ENCODE measurements around the gene THY1. TPM values are rescaled to one million over a fixed set of nuclear protein-coding genes. Genes with fewer than 3 reads are reported as not detected.

Gene THY1
- total and polyA plus RNA-seq, 4 donors, result 10.2 to 80.9 (median 15.9) TPM

DNA sequence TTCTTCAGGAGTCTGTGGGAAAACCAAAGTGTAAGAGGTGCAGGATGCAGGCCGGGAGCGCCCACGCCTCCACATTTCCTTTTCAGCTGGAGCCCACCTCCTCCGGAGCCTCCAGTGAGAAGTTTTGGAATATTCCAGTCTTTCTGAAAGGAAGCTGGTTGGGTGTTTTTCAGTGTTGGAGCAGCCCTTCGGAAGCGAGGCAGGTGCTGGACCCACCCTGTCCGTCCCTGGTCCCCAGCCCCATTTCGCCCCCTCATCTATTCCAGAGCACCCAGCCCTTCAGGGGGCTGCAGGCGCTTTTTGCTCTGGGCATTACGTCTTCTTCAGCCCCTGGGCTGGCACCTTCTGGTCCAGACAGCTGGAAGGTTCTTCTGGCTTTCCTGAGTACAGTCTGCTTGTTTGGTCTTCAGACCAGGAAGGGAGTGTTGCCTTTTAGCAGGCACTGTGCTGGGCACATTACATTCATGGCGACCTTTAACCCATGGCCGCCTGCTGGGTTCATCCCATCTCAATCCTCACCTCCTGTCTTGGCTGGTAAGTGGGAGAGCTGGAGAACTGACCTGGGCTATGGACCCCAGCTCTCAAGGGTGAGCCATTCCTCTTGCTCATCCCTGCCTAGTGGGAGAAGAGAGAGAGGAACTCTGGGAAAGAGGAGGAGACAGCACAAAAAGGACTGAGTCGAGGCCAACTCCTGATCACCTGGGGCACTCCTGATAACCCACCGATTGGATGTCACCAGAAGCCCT is 710 bp upstream of the THY1 start:
- no peaks in the 10 kb centered on the region for H3K27me3 ChIP-seq (ENCODE audit: control insufficient read depth in 1 of 2, insufficient read depth in 2 of 2, low read length in 1 of 2)
- intact Hi-C loops (cut with DNase I), result no loop called here
- ATAC-seq (ENCODE audit: low FRiP score), result no peak
- no peak for DNase-seq
- H3K4me1 ChIP-seq (ENCODE audit: control insufficient read depth in 1 of 2, insufficient read depth in 2 of 2, low read length in 2 of 2), result no peaks in the 10 kb centered on the region
- no peak overlapping the region for H3K4me3 ChIP-seq (ENCODE audit: low read length in 2 of 2)
- 69 to 71% methylated on average over 14 of the region's 14 CpGs for WGBS, 2 donors
- H3K36me3 ChIP-seq (ENCODE audit: control insufficient read depth in 1 of 2, insufficient read depth in 2 of 2, low read length in 1 of 2), result no peaks in the 10 kb centered on the region
- no peak overlapping the region for H3K27ac ChIP-seq (ENCODE audit: low read depth in 1 of 2, low read length in 2 of 2)
- H3K9me3 ChIP-seq (ENCODE audit: control insufficient read depth, low read length), result no peaks in the 10 kb centered on the region

DNA sequence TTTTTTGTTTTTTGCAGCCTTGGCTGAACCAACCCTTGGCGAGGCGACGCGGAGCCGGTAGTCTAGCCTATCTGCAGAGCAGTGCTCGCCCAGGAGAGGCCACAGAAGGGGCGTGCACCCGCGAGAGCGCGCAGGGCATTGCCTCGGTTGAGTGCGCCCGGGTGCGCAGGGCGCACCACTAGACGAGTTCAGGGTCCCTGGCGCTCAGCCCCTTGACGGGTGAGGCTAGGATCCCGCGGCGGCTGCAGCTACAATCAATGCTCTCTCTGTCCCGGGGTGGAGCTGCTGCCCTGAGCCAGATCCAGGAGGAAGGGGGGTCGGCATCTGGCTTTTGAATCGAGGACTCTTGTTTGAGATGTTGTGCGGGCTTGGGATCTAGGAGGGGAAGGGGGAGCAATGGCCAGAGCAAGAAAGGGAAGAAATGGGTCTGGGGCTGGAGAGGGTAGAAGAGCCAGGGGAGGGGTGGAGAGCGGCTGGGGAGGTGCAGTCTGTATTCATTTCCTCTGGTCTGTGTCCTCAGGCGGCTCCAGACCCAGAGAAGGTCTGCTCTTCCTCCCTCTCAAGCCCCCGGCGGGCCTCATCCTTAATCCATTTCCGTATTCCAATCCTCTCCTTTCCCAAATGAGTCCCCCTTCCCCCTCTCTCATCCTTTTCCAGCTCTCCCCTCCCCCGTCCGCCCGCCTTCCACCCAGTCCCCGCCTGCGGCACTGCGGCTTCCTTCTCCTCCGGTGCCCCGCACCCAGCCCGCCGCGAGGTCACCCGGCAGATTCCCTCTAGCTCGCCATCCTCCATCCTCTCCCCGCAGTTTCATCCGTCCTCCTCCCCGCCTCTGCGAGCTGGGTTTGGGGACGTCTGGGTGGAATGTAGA is 797 bp downstream of the THY1 start:
- Histone ChIP-seq H3K36me3 (ENCODE audit: control insufficient read depth in 1 of 2, insufficient read depth in 2 of 2, low read length in 1 of 2) (no peaks in the 10 kb centered on the region), H3K27ac (ENCODE audit: low read depth in 1 of 2, low read length in 2 of 2) (no peak overlapping the region), H3K27me3 (ENCODE audit: control insufficient read depth in 1 of 2, insufficient read depth in 2 of 2, low read length in 1 of 2) (no peaks in the 10 kb centered on the region), H3K4me1 (ENCODE audit: control insufficient read depth in 1 of 2, insufficient read depth in 2 of 2, low read length in 2 of 2) (no peaks in the 10 kb centered on the region), H3K4me3 (ENCODE audit: low read length in 2 of 2) (peak overlapping the region in 1 of 2 donors; percentile 10), H3K9me3 (ENCODE audit: control insufficient read depth, low read length) (no peaks in the 10 kb centered on the region)
- peak; percentile 17 for ATAC-seq (ENCODE audit: low FRiP score)
- WGBS, 2 donors, result 1% methylated on average over 47 to 49 of the region's 49 CpGs
- intact Hi-C loops (cut with DNase I), result no loop called here
- DNase-seq, result peak in 1 of 2 donors; percentile 47

DNA sequence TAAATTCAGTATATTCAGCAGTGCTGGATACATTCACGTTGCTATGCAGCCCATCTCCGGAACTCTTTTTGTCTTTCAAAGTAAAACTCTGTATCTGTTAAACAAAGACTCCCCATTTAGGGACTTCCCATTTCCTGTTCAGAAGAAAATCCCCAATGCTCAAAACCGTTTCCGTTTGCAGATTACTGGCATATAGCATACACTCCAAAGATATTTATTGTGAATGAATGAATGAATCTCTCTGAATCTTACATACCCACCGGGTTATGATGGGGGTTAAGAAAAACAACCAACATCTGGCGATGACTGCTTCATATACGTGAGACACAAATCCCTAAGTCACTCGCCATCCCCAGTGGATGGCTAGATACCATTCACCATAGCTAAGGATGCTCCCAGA is 1.6 kb downstream of the THY1 start:
- WGBS, 2 donors, result 35% methylated on average over 8 of the region's 8 CpGs
- no peaks in the 10 kb centered on the region for H3K4me1 ChIP-seq (ENCODE audit: control insufficient read depth in 1 of 2, insufficient read depth in 2 of 2, low read length in 2 of 2)
- H3K4me3 ChIP-seq (ENCODE audit: low read length in 2 of 2), result no peak overlapping the region
- H3K27me3 ChIP-seq (ENCODE audit: control insufficient read depth in 1 of 2, insufficient read depth in 2 of 2, low read length in 1 of 2), result no peaks in the 10 kb centered on the region
- H3K9me3 ChIP-seq (ENCODE audit: control insufficient read depth, low read length), result no peaks in the 10 kb centered on the region
- intact Hi-C loops (cut with DNase I), result no loop called here
- ATAC-seq (ENCODE audit: low FRiP score), result no peak
- H3K27ac ChIP-seq (ENCODE audit: low read depth in 1 of 2, low read length in 2 of 2), result no peak overlapping the region
- DNase-seq, result no peak
- H3K36me3 ChIP-seq (ENCODE audit: control insufficient read depth in 1 of 2, insufficient read depth in 2 of 2, low read length in 1 of 2), result no peaks in the 10 kb centered on the region

DNA sequence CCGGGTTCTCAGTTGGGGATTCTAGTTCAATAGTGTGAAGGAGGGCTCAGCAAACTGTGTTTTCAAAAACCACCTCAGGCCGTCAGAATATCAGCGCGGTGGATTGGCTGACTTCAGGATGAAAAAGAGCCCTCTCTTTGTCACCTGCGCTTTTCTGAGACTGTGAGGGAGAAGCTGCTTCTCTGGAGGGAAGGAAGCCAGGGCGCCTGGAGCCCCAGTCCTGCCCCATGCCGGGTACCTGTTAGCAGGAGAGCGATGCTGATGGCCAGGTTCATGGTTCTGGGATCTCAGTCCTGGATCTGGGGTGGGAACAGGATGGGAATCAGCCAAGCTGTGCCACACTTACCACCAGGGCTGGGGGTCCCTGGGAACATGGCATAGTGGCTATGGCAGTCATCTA is 2.3 kb downstream of the THY1 start:
- no peaks in the 10 kb centered on the region for H3K9me3 ChIP-seq (ENCODE audit: control insufficient read depth, low read length)
- intact Hi-C loops (cut with DNase I), result no loop called here
- DNase-seq (no peak), ATAC-seq (ENCODE audit: low FRiP score) (no peak)
- no peak overlapping the region for H3K4me3 ChIP-seq (ENCODE audit: low read length in 2 of 2)
- H3K27ac ChIP-seq (ENCODE audit: low read depth in 1 of 2, low read length in 2 of 2), result no peak overlapping the region
- 92 to 94% methylated on average over 8 of the region's 8 CpGs for WGBS, 2 donors
- no peaks in the 10 kb centered on the region for H3K36me3 ChIP-seq (ENCODE audit: control insufficient read depth in 1 of 2, insufficient read depth in 2 of 2, low read length in 1 of 2)
- no peaks in the 10 kb centered on the region for H3K27me3 ChIP-seq (ENCODE audit: control insufficient read depth in 1 of 2, insufficient read depth in 2 of 2, low read length in 1 of 2)
- H3K4me1 ChIP-seq (ENCODE audit: control insufficient read depth in 1 of 2, insufficient read depth in 2 of 2, low read length in 2 of 2), result no peaks in the 10 kb centered on the region

DNA sequence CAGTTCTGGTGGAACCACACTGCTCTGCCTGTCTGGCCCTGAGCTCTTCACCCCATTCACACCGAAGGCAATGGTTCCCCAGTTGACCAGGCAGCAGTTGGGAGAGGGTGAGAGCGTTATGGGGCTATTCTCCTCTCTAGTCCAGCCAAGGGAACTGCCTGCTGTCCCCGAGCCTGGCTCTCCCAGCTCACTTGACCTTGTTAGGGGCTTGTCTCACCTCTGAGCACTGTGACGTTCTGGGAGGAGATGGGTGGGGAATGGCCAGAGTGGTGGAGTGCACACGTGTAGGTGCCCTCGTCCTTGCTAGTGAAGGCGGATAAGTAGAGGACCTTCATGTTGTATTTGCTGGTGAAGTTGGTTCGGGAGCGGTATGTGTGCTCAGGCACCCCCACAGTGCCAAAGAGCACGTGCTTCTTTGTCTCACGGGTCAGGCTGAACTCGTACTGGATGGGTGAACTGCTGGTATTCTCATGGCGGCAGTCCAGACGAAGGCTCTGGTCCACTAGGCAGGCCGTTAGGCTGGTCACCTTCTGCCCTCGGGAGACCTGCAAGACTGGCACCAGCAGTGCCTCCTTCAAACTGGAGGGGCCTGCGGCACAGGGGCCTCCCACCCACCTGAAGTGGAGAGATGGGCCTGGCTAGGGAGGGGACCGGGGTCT is 3.0 kb downstream of the THY1 start:
- Histone ChIP-seq H3K4me1 (ENCODE audit: control insufficient read depth in 1 of 2, insufficient read depth in 2 of 2, low read length in 2 of 2) (no peaks in the 10 kb centered on the region), H3K27me3 (ENCODE audit: control insufficient read depth in 1 of 2, insufficient read depth in 2 of 2, low read length in 1 of 2) (no peaks in the 10 kb centered on the region), H3K4me3 (ENCODE audit: low read length in 2 of 2) (no peak overlapping the region), H3K9me3 (ENCODE audit: control insufficient read depth, low read length) (no peaks in the 10 kb centered on the region), H3K27ac (ENCODE audit: low read depth in 1 of 2, low read length in 2 of 2) (no peak overlapping the region), H3K36me3 (ENCODE audit: control insufficient read depth in 1 of 2, insufficient read depth in 2 of 2, low read length in 1 of 2) (no peaks in the 10 kb centered on the region)
- intact Hi-C loops (cut with DNase I), result no loop called here
- no peak for DNase-seq
- no peak for ATAC-seq (ENCODE audit: low FRiP score)
- WGBS, 2 donors, result 93 to 97% methylated on average over 15 to 18 of the region's 18 CpGs

DNA sequence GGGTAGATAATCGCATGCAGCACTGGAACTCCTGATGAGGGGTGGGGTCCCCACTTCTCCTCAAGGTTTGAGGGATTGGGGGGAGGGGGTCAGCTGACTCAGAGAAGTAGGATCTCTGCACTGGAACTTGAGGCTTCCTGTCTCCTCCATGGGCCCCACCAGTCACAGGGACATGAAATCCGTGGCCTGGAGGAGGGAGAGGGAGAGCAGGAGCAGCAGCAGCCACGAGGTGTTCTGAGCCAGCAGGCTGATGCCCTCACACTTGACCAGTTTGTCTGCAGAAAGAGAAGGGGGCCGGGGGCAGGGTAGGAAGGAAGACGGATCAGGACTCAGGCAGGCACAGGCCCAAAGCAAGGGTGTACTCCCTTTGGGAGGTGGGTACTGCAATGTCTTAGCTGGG is 3.7 kb downstream of the THY1 start:
- Histone ChIP-seq H3K27me3 (ENCODE audit: control insufficient read depth in 1 of 2, insufficient read depth in 2 of 2, low read length in 1 of 2) (no peaks in the 10 kb centered on the region), H3K4me1 (ENCODE audit: control insufficient read depth in 1 of 2, insufficient read depth in 2 of 2, low read length in 2 of 2) (no peaks in the 10 kb centered on the region), H3K27ac (ENCODE audit: low read depth in 1 of 2, low read length in 2 of 2) (no peak overlapping the region), H3K4me3 (ENCODE audit: low read length in 2 of 2) (no peak overlapping the region), H3K9me3 (ENCODE audit: control insufficient read depth, low read length) (no peaks in the 10 kb centered on the region), H3K36me3 (ENCODE audit: control insufficient read depth in 1 of 2, insufficient read depth in 2 of 2, low read length in 1 of 2) (no peaks in the 10 kb centered on the region)
- no peak for ATAC-seq (ENCODE audit: low FRiP score)
- no peak for DNase-seq
- intact Hi-C loops (cut with DNase I), result no loop called here
- WGBS, 2 donors, result 95 to 97% methylated on average over 5 of the region's 5 CpGs

DNA sequence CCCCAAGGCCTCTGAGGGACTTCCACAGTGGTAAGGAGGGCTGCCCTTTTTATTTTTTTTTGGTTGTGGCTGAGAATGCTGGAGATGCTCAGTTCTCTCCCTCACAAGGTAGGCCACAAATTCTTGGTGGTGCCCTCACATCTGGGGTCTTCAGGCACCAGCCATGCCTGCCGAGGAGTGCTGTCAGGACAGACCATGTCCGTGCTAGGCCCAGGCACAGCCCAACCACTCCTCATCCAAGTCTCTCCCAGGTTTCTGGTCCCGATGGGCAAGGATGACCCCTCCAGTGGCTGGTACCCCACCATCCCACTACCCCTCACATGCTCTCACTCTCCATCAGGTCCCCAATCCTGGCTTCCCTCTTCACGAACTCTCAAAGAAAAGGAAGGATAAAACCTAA is 4.2 kb downstream of the THY1 start:
- ATAC-seq (ENCODE audit: low FRiP score), result no peak
- intact Hi-C loops (cut with DNase I), result no loop called here
- WGBS, 2 donors, result 94 to 97% methylated on average over 4 of the region's 4 CpGs

DNA sequence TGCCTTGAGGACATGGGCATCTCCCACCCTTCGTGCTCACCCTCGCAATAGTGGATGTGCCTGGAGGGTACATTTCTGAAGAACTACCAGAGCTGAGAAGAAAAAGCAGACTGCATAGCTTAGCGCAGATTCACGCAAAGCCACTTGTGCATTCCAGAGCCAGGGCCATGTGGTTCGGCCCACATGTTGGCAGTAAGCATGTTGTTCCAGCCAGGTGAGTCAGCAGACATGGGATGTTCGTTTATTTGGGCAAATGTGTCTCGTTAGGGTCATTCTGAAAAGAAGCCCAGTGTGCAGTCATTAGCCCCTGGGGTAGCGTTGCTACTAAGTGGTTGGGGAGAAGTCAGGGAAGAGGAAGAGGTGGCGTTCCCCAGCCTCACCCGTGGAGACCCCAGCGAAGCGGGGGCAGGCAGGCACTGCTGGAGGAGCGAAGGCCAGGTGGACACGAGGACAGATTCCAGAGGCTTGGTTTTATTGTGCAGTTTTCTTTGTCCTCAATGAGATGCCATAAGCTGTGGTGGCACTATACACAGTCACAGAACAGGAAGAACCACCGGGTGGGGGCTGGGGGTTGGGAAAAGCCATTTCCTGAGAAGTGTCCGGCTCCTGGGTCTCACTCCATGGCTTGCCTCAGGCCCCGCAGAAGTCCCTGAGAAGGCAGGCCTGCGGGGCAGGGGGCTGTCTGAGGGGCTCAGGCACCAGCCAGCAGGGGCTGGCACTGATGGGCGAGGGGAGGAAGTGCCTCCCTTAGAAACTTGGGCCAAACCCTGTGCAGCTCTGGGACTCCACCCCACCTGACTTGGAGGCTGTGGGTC is 5.0 kb downstream of the THY1 start:
- Histone ChIP-seq H3K9me3 (ENCODE audit: control insufficient read depth, low read length) (no peaks in the 10 kb centered on the region), H3K4me1 (ENCODE audit: control insufficient read depth in 1 of 2, insufficient read depth in 2 of 2, low read length in 2 of 2) (no peaks in the 10 kb centered on the region), H3K36me3 (ENCODE audit: control insufficient read depth in 1 of 2, insufficient read depth in 2 of 2, low read length in 1 of 2) (no peaks in the 10 kb centered on the region), H3K4me3 (ENCODE audit: low read length in 2 of 2) (no peak overlapping the region), H3K27ac (ENCODE audit: low read depth in 1 of 2, low read length in 2 of 2) (peak overlapping the region in 1 of 2 donors; percentile 56), H3K27me3 (ENCODE audit: control insufficient read depth in 1 of 2, insufficient read depth in 2 of 2, low read length in 1 of 2) (no peaks in the 10 kb centered on the region)
- intact Hi-C loops (cut with DNase I), result no loop called here
- ATAC-seq (ENCODE audit: low FRiP score), result no peak
- peak in 1 of 2 donors; percentile 77 for DNase-seq
- WGBS, 2 donors, result 54 to 55% methylated on average over 19 of the region's 19 CpGs

More for the DNA sequence above, 4.2 kb downstream of the THY1 start:
- Histone ChIP-seq H3K36me3 (ENCODE audit: control insufficient read depth in 1 of 2, insufficient read depth in 2 of 2, low read length in 1 of 2) (no peaks in the 10 kb centered on the region), H3K4me1 (ENCODE audit: control insufficient read depth in 1 of 2, insufficient read depth in 2 of 2, low read length in 2 of 2) (no peaks in the 10 kb centered on the region), H3K27me3 (ENCODE audit: control insufficient read depth in 1 of 2, insufficient read depth in 2 of 2, low read length in 1 of 2) (no peaks in the 10 kb centered on the region), H3K27ac (ENCODE audit: low read depth in 1 of 2, low read length in 2 of 2) (no peak overlapping the region), H3K4me3 (ENCODE audit: low read length in 2 of 2) (no peak overlapping the region), H3K9me3 (ENCODE audit: control insufficient read depth, low read length) (no peaks in the 10 kb centered on the region)
- DNase-seq, result no peak

Data from aorta (tissue), 5 donors.